PC-9 (cell line): ENCODE results near the gene CHST11.

Experiments used
- EZH2 ChIP-seq: fragments of 200-600 bp; sonication (generic); IDR thresholded peaks from 2 replicates; pipeline ENCODE4 v1.8.0; 2017; ENCODE audit warnings: antibody characterized with exemption, low read depth
- TF ChIP-seq, protein P1 (sequence below): fragments of 200-600 bp; sonication (generic); conservative IDR thresholded peaks from 2 replicates; pipeline ENCODE4 v1.6.1; 2017; ENCODE audit warnings: mixed run types, antibody characterized with exemption, mild to moderate bottlenecking, moderate library complexity

GRCh38 chr12:104623883-104624282 lies 167.1 kb downstream of the CHST11 start:
- TF ChIP-seq, protein P1, sequence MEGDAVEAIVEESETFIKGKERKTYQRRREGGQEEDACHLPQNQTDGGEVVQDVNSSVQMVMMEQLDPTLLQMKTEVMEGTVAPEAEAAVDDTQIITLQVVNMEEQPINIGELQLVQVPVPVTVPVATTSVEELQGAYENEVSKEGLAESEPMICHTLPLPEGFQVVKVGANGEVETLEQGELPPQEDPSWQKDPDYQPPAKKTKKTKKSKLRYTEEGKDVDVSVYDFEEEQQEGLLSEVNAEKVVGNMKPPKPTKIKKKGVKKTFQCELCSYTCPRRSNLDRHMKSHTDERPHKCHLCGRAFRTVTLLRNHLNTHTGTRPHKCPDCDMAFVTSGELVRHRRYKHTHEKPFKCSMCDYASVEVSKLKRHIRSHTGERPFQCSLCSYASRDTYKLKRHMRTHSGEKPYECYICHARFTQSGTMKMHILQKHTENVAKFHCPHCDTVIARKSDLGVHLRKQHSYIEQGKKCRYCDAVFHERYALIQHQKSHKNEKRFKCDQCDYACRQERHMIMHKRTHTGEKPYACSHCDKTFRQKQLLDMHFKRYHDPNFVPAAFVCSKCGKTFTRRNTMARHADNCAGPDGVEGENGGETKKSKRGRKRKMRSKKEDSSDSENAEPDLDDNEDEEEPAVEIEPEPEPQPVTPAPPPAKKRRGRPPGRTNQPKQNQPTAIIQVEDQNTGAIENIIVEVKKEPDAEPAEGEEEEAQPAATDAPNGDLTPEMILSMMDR = no peak
- TF ChIP-seq EZH2 = no peak
